GM12873 (cell line): ENCODE results near the gene MFSD6L.

Experiments used
- TF ChIP-seq, protein P1 (sequence below): IDR thresholded peaks from 2 replicates; pipeline ENCODE4 v1.5.1; 2012; ENCODE audit warnings: low read depth, mild to moderate bottlenecking, moderate library complexity, low read length, control low read depth; ENCODE audit not compliant: insufficient read depth; ENCODE audit errors: missing control alignments

The MFSD6L gene, protein sequence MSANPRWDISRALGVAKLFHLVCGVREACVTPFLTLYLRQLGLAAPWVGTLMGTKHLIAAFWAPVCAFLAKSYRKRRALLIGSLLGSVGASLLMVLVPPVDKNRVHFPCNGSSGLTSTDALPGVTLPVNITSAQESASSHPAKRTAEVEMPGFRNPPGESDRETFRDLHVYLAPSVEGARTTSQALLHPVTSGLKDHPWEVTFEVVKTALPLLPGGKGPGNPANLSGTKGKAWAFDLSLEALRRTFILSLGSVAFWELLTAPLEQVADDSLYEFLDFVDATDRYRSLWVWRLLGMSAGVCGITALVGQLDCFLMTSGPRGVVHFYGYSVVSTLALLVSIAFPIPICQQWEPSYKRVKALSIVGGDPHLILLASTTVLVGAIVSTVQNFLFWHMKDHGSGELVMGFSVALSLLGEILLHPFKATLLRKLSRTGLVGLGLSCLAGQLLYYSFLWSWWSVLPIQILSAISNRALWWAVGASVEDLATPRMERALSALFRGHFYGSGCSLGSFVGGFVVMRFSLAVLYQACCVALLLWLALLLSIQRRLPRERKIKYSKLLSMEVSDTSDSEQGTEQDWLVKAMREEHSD

DNA sequence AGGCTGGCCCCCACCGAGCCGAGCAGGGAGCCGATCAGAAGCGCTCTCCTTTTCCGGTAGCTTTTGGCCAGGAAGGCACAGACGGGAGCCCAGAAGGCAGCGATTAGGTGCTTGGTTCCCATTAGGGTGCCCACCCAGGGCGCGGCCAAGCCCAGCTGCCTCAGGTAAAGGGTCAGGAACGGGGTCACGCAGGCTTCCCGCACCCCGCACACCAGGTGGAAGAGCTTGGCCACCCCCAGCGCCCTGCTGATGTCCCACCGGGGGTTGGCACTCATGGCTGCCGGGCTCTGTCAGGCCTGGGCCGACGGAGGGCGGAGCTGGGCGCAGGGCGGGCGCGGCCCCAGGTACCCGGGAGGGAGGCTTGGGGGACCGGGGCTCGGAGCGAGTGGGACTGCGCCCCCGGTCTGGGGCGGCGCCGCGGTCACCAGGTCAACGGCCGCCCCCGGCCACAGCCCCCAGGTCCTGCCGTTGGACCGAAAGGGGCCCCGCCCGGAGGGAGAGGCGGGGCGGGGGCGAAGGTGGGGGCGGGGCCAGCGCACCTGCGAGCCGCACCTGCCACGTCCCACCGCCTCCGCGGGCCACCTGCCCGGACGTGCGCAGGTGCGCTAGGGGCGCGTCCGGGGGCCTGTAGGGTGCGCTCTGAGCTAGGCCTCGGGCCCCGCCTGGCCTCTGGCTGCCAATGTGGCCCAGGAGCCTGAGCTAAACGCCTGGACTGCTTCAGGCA lies at the start of gene MFSD6L:
MFSD6L (minus strand) TSS at position 520 of the 724 bp plus-strand sequence; CDS start at position 275, 245 bp downstream.
- TF ChIP-seq, protein P1, sequence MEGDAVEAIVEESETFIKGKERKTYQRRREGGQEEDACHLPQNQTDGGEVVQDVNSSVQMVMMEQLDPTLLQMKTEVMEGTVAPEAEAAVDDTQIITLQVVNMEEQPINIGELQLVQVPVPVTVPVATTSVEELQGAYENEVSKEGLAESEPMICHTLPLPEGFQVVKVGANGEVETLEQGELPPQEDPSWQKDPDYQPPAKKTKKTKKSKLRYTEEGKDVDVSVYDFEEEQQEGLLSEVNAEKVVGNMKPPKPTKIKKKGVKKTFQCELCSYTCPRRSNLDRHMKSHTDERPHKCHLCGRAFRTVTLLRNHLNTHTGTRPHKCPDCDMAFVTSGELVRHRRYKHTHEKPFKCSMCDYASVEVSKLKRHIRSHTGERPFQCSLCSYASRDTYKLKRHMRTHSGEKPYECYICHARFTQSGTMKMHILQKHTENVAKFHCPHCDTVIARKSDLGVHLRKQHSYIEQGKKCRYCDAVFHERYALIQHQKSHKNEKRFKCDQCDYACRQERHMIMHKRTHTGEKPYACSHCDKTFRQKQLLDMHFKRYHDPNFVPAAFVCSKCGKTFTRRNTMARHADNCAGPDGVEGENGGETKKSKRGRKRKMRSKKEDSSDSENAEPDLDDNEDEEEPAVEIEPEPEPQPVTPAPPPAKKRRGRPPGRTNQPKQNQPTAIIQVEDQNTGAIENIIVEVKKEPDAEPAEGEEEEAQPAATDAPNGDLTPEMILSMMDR = no peak

DNA sequence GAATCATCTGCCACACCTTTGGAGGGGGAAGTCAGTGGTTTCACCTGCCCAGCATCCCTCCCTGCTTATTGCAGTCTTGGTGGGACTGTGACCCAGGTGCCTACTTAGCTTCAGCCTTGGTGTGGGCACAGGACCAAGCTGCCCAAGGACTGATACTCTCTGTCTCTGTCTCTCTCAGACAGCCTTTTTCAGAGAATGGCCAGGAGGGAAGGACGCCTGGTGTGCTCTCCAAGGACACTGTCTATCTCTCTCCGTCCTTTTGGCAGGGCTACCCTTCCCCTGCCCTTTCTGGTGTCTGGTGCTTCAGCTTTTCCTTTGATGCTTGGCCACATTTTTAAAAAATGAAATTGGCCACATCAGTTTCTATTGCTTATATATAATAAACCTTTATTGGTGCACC lies 48.7 kb upstream of the MFSD6L start:
- TF ChIP-seq, protein P1 = no peak

DNA sequence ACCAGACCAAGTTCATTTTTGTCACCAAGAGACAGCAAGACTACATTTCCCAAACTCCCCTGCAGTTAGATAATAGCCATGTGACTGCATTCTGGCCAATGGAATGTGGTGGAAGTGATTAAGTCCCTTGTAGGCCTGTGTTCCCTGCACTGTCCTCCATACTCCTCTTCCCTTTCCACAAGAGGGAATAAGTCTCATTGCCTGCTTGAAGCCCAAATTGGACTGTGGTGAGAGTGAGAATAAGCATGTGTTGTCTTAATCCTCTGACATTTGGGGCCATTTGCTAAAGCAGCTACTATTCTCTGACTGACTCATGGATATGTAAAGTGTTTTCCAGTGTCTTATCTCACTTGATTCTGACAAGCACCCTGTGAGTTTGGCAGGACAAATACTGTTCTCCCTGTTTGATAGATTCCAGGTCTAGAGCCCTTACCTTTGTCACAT lies 47.6 kb upstream of the MFSD6L start:
- TF ChIP-seq, protein P1 = no peak

DNA sequence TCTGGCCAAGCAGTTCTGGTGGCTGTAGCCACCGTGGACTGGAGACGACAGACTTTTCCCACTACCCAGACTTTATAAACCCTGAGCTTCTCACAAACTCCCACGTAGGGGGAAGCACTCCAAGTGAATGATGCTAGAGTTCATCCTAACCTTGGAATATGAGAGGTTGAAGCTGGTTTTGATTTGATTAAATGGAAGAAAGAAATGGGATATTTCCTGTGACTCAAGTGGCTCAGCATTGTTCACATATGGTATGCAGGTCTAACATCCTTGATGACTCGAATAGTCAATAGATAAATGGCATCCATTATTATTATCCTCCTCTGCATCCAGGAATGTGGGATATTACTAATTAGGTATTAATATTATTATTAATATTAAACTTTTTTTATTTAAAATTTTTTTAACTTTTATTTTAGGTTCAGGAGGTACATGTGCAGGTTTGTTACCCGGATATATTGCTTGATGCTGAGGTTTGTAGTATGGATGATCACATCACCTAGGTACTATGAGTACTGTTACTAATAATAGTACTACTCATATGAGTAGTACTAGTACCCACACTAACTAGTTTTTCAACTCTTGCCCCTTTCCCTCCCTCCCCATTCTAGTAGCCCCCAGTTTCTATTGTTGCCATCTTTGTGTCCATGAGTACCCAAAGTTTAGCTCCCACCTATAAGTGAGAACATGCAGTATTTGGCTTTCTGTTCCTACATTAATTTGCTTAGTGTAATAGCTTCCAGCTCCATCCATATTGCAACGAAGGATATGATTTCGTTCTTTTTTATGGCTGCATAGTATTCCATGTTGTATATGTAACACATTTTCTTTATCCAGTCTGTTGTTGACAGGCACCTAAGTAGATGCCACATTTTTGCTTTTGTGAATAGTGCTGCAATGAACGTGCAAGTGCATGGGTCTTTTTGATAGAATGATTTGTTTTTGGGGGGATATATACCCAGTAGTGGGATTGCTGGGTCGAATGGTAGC lies 45.4 kb upstream of the MFSD6L start:
- TF ChIP-seq, protein P1 = no peak

DNA sequence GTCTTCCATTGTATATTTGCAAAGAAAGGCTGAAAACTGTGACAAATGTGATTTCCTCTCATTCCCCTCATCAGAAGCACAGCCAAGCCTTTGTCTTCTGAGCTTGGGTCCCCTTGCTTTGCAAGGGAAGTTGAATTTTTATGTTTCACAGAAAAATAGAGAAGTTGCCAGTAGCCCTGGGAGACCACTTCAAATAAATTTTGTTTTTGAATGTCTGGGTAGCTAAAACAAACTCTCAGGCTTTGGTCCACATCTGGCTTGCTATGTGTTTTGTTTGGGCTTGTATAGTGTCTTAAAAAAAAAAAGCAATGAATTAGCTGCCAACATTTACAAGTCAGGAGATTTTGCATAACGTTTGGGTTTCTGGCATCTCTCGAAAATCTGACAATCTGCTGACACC lies 44.2 kb upstream of the MFSD6L start:
- TF ChIP-seq, protein P1 = no peak

DNA sequence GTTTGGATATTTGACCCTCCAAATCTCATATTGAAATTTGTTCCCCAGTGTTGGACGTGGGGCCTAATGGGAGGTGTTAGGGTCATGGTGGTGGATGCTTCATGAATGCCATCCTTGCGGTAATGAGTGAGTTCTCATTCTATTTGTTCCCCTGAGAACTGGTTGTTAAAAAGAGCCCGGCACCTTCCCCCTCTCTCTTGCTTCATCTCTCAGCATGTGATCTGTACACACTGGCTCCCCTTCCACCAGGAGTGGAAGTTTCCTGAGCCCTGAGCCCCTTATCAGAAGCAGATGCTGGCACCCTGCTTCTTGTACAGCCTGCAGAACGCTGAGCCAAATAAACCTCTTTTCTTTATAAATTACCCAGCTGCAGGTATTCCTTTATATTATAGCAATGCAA lies 42.7 kb upstream of the MFSD6L start:
- TF ChIP-seq, protein P1 = no peak
